Measurements from ENCODE around the gene LRRC8C. TPM values are rescaled to one million over a fixed set of nuclear protein-coding genes. Genes with fewer than 3 reads are reported as not detected.

Gene LRRC8C
- total RNA-seq (2022; extraction: Qiagen RNA extraction; ENCODE audit: low read depth) = 9.0 to 17.2 TPM (median 16.4 TPM) in 5 replicates

GRCh38 chr1:89632657-89633247, at the start of gene LRRC8C:
TSS of gene LRRC8C (plus strand) at chr1:89633120. CDS start at chr1:89686474, 53,354 bp downstream.

Other genes with a start within 250 kb of the LRRC8C start
- 2.9 to 6.3 TPM (median 5.6 TPM) in 5 replicates for gene LRRC8B, start 108.3 kb upstream of the LRRC8C start, total RNA-seq (2022; extraction: Qiagen RNA extraction; ENCODE audit: low read depth)
- 28.3 to 43.7 TPM (median 42.6 TPM) in 5 replicates for gene LRRC8D, start 187.9 kb downstream of the LRRC8C start, total RNA-seq (2022; extraction: Qiagen RNA extraction; ENCODE audit: low read depth)

All from A549 treated with RU486 at 1 μM for 4 hours (cell line).